Heart left ventricle (tissue), 13 donors: ENCODE data around the gene KCNE1.
"Not testable (repeated sequence)": the region's sequence is repeated elsewhere in the genome, so short reads cannot be mapped to it uniquely, and the experiment has no call there.

Experiments
- POLR2A ChIP-seq, 2 donors: fragments of 450-650 bp; IDR thresholded peaks; one replicate each; pipeline ENCODE4 v1.6.1; 2017; ENCODE audit warnings: antibody characterized with exemption in 2 of 2, mild to moderate bottlenecking in 2 of 2, moderate library complexity in 2 of 2
- TF ChIP-seq, protein P1 (sequence below), 12 donors: fragments of 200-600 bp; sonication (generic) in 4 of 12; IDR thresholded peaks; one replicate each; pipeline versions ENCODE4 v1.5.0 to v1.8.0; 2018 to 2022; ENCODE audit warnings: antibody characterized with exemption in 12 of 12, mild to moderate bottlenecking in 5 of 12
- donor health status: ischemic (EF 13 %, LVEDD 7.1; RV severe dilation, severe dysfunction).
- donor health status: DM: no; HTN: yes; CAD: no.
- donor health status: DM: no; HTN: no; CAD: no.
- donor health status: ischemic (EF 25% LVEDD 6.9; RV normal size, moderate dysfunction).
- donor health status: ischemic (EF 25% LVEDD 5.7; RV mildly dilated, moderate dysfunction).
- donor health status: ischemic (EF 35%, LVEDD 5.7; RV mildly dilated, moderate dysfunction).
- donor health status: nonischemic (EF 11% LVEDD 7.7; RV severe dilation, severe dysfunction).
- donor health status: DM: yes; HTN: yes; CAD: no.
- donor health status: PGD.
- donor health status: ischemic (EF 29% LVEDD 5.4; RV normal size, mild dysfunction).
- donor health status: nonischemic (EF 23%, LVEDD 6.1; RV moderate dilation, normal function).

DNA sequence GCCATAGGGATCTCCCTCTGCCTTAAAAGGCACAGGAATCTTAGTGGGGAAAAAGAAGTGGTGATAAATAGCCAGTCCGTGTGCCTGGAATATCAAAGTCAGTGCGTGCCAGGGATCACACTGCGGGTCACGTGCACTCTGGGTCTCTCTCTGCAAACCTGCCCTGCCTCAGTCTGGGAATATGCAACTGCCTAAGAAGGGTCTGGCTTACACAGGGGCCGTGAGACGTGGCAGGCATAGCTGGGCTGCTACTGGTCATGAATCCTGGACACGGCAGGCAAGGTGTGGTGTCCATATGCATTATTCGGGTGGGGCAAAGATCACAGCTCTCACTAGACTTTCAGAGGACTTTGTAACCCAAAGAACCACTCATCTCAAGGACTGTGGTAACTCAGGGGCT is 65.0 kb downstream of the KCNE1 start:
- TF ChIP-seq, protein P1, sequence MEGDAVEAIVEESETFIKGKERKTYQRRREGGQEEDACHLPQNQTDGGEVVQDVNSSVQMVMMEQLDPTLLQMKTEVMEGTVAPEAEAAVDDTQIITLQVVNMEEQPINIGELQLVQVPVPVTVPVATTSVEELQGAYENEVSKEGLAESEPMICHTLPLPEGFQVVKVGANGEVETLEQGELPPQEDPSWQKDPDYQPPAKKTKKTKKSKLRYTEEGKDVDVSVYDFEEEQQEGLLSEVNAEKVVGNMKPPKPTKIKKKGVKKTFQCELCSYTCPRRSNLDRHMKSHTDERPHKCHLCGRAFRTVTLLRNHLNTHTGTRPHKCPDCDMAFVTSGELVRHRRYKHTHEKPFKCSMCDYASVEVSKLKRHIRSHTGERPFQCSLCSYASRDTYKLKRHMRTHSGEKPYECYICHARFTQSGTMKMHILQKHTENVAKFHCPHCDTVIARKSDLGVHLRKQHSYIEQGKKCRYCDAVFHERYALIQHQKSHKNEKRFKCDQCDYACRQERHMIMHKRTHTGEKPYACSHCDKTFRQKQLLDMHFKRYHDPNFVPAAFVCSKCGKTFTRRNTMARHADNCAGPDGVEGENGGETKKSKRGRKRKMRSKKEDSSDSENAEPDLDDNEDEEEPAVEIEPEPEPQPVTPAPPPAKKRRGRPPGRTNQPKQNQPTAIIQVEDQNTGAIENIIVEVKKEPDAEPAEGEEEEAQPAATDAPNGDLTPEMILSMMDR (IDR thresholded peaks at IDR 0.05): not testable (repeated sequence)
- not testable (repeated sequence) for TF ChIP-seq POLR2A (IDR thresholded peaks at IDR 0.05)
